SU-DHL-6 (cell line): ENCODE results near the gene KCNK3.

Source experiments
- CTCF ChIP-seq: fragments of 200-600 bp; sonication (generic); IDR thresholded peaks from one replicate; pipeline ENCODE4 v1.5.1; 2017; ENCODE audit warnings: antibody characterized with exemption, mild to moderate bottlenecking, low read length, moderate library complexity; ENCODE audit not compliant: insufficient read depth, poor library complexity, severe bottlenecking
- EZH2phosphoT487 ChIP-seq: fragments of 200-600 bp; sonication (generic), shearing (Covaris generic); conservative IDR thresholded peaks from 2 replicates; pipeline ENCODE4 v1.6.1; 2018; ENCODE audit warnings: mild to moderate bottlenecking, antibody characterized with exemption, low read length, moderate library complexity, mixed read lengths

GRCh38 chr2:26655611-26656195, 36.8 kb upstream of the KCNK3 start:
- TF ChIP-seq CTCF, result no peak
- no peak for TF ChIP-seq EZH2phosphoT487
